Smooth muscle cell (in vitro differentiated cells): ENCODE data around the gene LYSMD2. TPM values are rescaled to one million over a fixed set of nuclear protein-coding genes. Genes with fewer than 3 reads are reported as not detected.
A peak's percentile ranks its signal among the peaks of the same experiment; 100 is the strongest.

ENCODE experiments used
- DNase-seq: peaks from one replicate; lab custom pipeline; 2025; ENCODE audit not compliant: unreplicated experiment; lab: John Stamatoyannopoulos, UW
- H2AFZ ChIP-seq: fragments of 200-600 bp; sonication (generic); 2 replicates; pipeline ENCODE4 v1.6.0; 2016; ENCODE audit warnings: antibody characterized with exemption, low read depth, mild to moderate bottlenecking
- H3F3A ChIP-seq: fragments of 200-600 bp; sonication (generic); 2 replicates; pipeline ENCODE4 v1.6.0; 2017; ENCODE audit warnings: antibody characterized with exemption, low read depth
- H3K27ac ChIP-seq: fragments of 200-600 bp; sonication (generic); 2 replicates; pipeline ENCODE4 v1.5.1; 2016; ENCODE audit warnings: low read depth, mild to moderate bottlenecking
- H3K27me3 ChIP-seq: fragments of 200-600 bp; sonication (generic); 2 replicates; pipeline ENCODE4 v1.6.1; 2016; ENCODE audit warnings: low read depth, mild to moderate bottlenecking
- H3K36me3 ChIP-seq: fragments of 200-600 bp; sonication (generic); 2 replicates; pipeline ENCODE4 v1.5.1; 2016; ENCODE audit warnings: low read depth
- H3K4me1 ChIP-seq: fragments of 200-600 bp; sonication (generic); 2 replicates; pipeline ENCODE4 v1.5.1; 2016; ENCODE audit warnings: low read depth
- H3K4me2 ChIP-seq: fragments of 200-600 bp; sonication (generic); 2 replicates; pipeline ENCODE4 v1.6.0; 2016; ENCODE audit warnings: mild to moderate bottlenecking
- H3K4me3 ChIP-seq: fragments of 200-600 bp; sonication (generic); 2 replicates; pipeline ENCODE4 v1.5.1; 2016; ENCODE audit warnings: mild to moderate bottlenecking
- H3K79me2 ChIP-seq: fragments of 200-600 bp; sonication (generic); 2 replicates; pipeline ENCODE4 v1.6.0; 2016; ENCODE audit warnings: low read depth, mild to moderate bottlenecking
- H3K9ac ChIP-seq: fragments of 200-600 bp; sonication (generic); 2 replicates; pipeline ENCODE4 v1.6.0; 2016; ENCODE audit warnings: low read depth
- H3K9me3 ChIP-seq: fragments of 200-600 bp; sonication (generic); replicated peaks from 2 replicates; pipeline ENCODE4 v1.5.1; 2016; ENCODE audit warnings: low read depth
- H4K20me1 ChIP-seq: fragments of 200-600 bp; sonication (generic); 2 replicates; pipeline ENCODE4 v1.6.0; 2016; ENCODE audit warnings: low read depth
- CTCF ChIP-seq: fragments of 200-600 bp; sonication (generic); IDR thresholded peaks from 2 replicates; pipeline ENCODE4 v1.5.1; 2017; ENCODE audit warnings: borderline replicate concordance, mild to moderate bottlenecking, antibody characterized with exemption; ENCODE audit not compliant: insufficient read depth, poor library complexity, severe bottlenecking
- WGBS: methylation state at CpG from one replicate; pipeline ENCODE4 v1.1.7; 2016; ENCODE audit warnings: low lambda C conversion rate; 5-methylcytosine and 5-hydroxymethylcytosine counted together
- polyA plus RNA-seq: library from polyadenylated mRNA; unstranded; fragments of >200 nt; fragmentation: Nextera tagmentation; extraction: Ambion mirVana; gene quantifications from 2 replicates; pipeline ENCODE4 v1.2.1, GENCODE V29; 2016
- total RNA-seq: library from RNA; depleted of rRNA; stranded (reverse); fragments of >200 nt; gene quantifications from 2 replicates; pipeline ENCODE4 v1.2.3, GENCODE V29; 2014

Gene LYSMD2
- total and polyA plus RNA-seq, 2 experiments from 2014 or later = 1.1 to 3.6 TPM

GRCh38 chr15:51706291-51706690, 31.2 kb downstream of the LYSMD2 start:
- H2AFZ ChIP-seq = no peak overlapping the region
- H3K4me1 ChIP-seq = no peaks in the 10 kb centered on the region
- peak overlapping the region; percentile 77 for H3K4me2 ChIP-seq
- no peak for DNase-seq
- no peaks in the 10 kb centered on the region for H4K20me1 ChIP-seq
- H3K79me2 ChIP-seq = no peaks in the 10 kb centered on the region
- no peak for TF ChIP-seq CTCF
- H3K27me3 ChIP-seq = no peaks in the 10 kb centered on the region
- H3F3A ChIP-seq = peaks cover 17% of the 10 kb centered on the region
- H3K9ac ChIP-seq = no peak overlapping the region
- no peaks in the 10 kb centered on the region for H3K36me3 ChIP-seq
- no peak overlapping the region for H3K4me3 ChIP-seq
- peak overlapping the region; percentile 86 for H3K27ac ChIP-seq
- H3K9me3 ChIP-seq = no peaks in the 10 kb centered on the region
- 20% methylated on average over 5 of the region's 5 CpGs for WGBS

- WGBS = 97% methylated on average over 1 of the region's 1 CpG
- Histone ChIP-seq H3K4me1 (no peaks in the 10 kb centered on the region), H3F3A (peaks cover 8% of the 10 kb centered on the region), H4K20me1 (no peaks in the 10 kb centered on the region), H3K79me2 (no peaks in the 10 kb centered on the region), H3K27me3 (no peaks in the 10 kb centered on the region), H3K9ac (no peak overlapping the region), H3K4me3 (no peak overlapping the region), H3K36me3 (no peaks in the 10 kb centered on the region), H3K27ac (no peak overlapping the region), H3K4me2 (no peak overlapping the region), H2AFZ (no peak overlapping the region), H3K9me3 (no peaks in the 10 kb centered on the region)
- no peak for DNase-seq
- no peak for TF ChIP-seq CTCF
Measured at GRCh38 chr15:51702710-51703109, 34.7 kb downstream of the LYSMD2 start.

- DNase-seq = no peak
- H3K9ac ChIP-seq = no peak overlapping the region
- TF ChIP-seq CTCF = no peak
- no peak overlapping the region for H2AFZ ChIP-seq
- no peaks in the 10 kb centered on the region for H3K9me3 ChIP-seq
- WGBS = 92% methylated on average over 1 of the region's 1 CpG
- H3K4me2 ChIP-seq = no peak overlapping the region
- H3K79me2 ChIP-seq = no peaks in the 10 kb centered on the region
- H3K4me1 ChIP-seq = no peaks in the 10 kb centered on the region
- no peaks in the 10 kb centered on the region for H3K27me3 ChIP-seq
- H4K20me1 ChIP-seq = no peaks in the 10 kb centered on the region
- H3F3A ChIP-seq = no peaks in the 10 kb centered on the region
- H3K4me3 ChIP-seq = no peak overlapping the region
- H3K36me3 ChIP-seq = no peaks in the 10 kb centered on the region
- H3K27ac ChIP-seq = no peak overlapping the region
Measured at GRCh38 chr15:51699373-51699772, 38.1 kb downstream of the LYSMD2 start.

GRCh38 chr15:51697163-51697562, 40.3 kb downstream of the LYSMD2 start:
- no peak for DNase-seq
- Histone ChIP-seq H3K9ac (no peak overlapping the region), H3K36me3 (no peaks in the 10 kb centered on the region), H2AFZ (no peak overlapping the region), H3K4me1 (no peaks in the 10 kb centered on the region), H3K9me3 (no peaks in the 10 kb centered on the region), H3K27me3 (no peaks in the 10 kb centered on the region), H4K20me1 (no peaks in the 10 kb centered on the region), H3K4me2 (no peak overlapping the region), H3K79me2 (no peaks in the 10 kb centered on the region), H3F3A (no peaks in the 10 kb centered on the region), H3K4me3 (no peak overlapping the region), H3K27ac (no peak overlapping the region)
- TF ChIP-seq CTCF = no peak
- WGBS = 89% methylated on average over 2 of the region's 2 CpGs
